Activated T-cell treated with anti-CD3 and anti-CD28 coated beads for 1 hour (primary cell): Measurements from ENCODE around the gene PPP2R1B.
"Not testable (repeated sequence)": the region's sequence is repeated elsewhere in the genome, so short reads cannot be mapped to it uniquely, and the experiment has no call there.

Experiments
- DNase-seq: peaks from one replicate; pipeline ENCODE4 v3.0.0-alpha.2; 2020; ENCODE audit warnings: low read depth

PPP2R1B gene

GRCh38 chr11:111782109-111782741 is 16.0 kb upstream of the PPP2R1B start:
- DNase-seq = no peak

- no peak for DNase-seq
These were observed 12.9 kb upstream of the PPP2R1B start for GRCh38 chr11:111779118-111779517.

GRCh38 chr11:111778047-111778558 is 11.9 kb upstream of the PPP2R1B start:
- DNase-seq = no peak

GRCh38 chr11:111777094-111778046 is 11.2 kb upstream of the PPP2R1B start:
- DNase-seq = no peak

GRCh38 chr11:111776398-111777093 is 10.4 kb upstream of the PPP2R1B start:
- DNase-seq = no peak

- no peak for DNase-seq
These were observed 8.9 kb upstream of the PPP2R1B start for GRCh38 chr11:111774955-111775710.

- DNase-seq = no peak
These were observed 6.3 kb upstream of the PPP2R1B start for GRCh38 chr11:111772535-111772934.

GRCh38 chr11:111771205-111771604 is 5.0 kb upstream of the PPP2R1B start:
- not testable (repeated sequence) for DNase-seq

GRCh38 chr11:111770581-111771134 is 4.5 kb upstream of the PPP2R1B start:
- DNase-seq = no peak

- no peak for DNase-seq
These were observed 599 bp upstream of the PPP2R1B start for GRCh38 chr11:111766834-111767142.

- DNase-seq = no peak
These were observed 737 bp downstream of the PPP2R1B start for GRCh38 chr11:111765320-111765983.

GRCh38 chr11:111764621-111765020 is 1.6 kb downstream of the PPP2R1B start:
- DNase-seq = no peak

GRCh38 chr11:111762981-111763643 is 3.1 kb downstream of the PPP2R1B start:
- DNase-seq = no peak

GRCh38 chr11:111762526-111762925 is 3.7 kb downstream of the PPP2R1B start:
- no peak for DNase-seq

- DNase-seq = no peak
These were observed 5.2 kb downstream of the PPP2R1B start for GRCh38 chr11:111761036-111761435.

- DNase-seq = no peak
These were observed 6.3 kb downstream of the PPP2R1B start for GRCh38 chr11:111759778-111760407.

- DNase-seq = no peak
These were observed 6.8 kb downstream of the PPP2R1B start for GRCh38 chr11:111759376-111759775.

GRCh38 chr11:111756097-111756496 is 10.1 kb downstream of the PPP2R1B start:
- DNase-seq = no peak

- no peak for DNase-seq
These were observed 16.5 kb downstream of the PPP2R1B start for GRCh38 chr11:111749646-111750045.
